Psoas muscle (tissue), 8 donors: ENCODE data around the gene VAMP1. TPM values are rescaled to one million over a fixed set of nuclear protein-coding genes. Genes with fewer than 3 reads are reported as not detected.

Experiments
- ATAC-seq, 4 donors: fragments of 200-7000 bp; cut with Tn5 transposase; one replicate each; pipeline ENCODE4 v1.9.1; 2020; ENCODE audit warnings: moderate library complexity in 3 of 4, mild to moderate bottlenecking in 2 of 4
- DNase-seq, 2 donors: peaks; one replicate each; pipeline ENCODE4 v3.0.0-alpha.2; 2020
- H3K27ac ChIP-seq: fragments of 200-600 bp; one replicate; pipeline ENCODE4 v1.8.0; 2022
- H3K27me3 ChIP-seq, 3 donors: fragments of 200-600 bp in 1 of 3; one replicate each; pipeline versions ENCODE4 v1.6.1 to v1.8.0; 2013 to 2022; ENCODE audit warnings: low read length in 2 of 3, mild to moderate bottlenecking in 2 of 3, moderate library complexity in 1 of 3; ENCODE audit not compliant: insufficient read depth in 3 of 3
- H3K36me3 ChIP-seq, 2 donors: fragments of 200-600 bp in 1 of 2; one replicate each; pipeline versions ENCODE4 v1.6.1 to v1.8.0; 2013 to 2022; ENCODE audit warnings: low read depth in 1 of 2, mild to moderate bottlenecking in 1 of 2, moderate library complexity in 1 of 2; ENCODE audit not compliant: insufficient read depth in 1 of 2
- H3K4me1 ChIP-seq: fragments of 200-600 bp; one replicate; pipeline ENCODE4 v1.8.0; 2022
- H3K4me3 ChIP-seq: fragments of 200-600 bp; one replicate; pipeline ENCODE4 v1.8.0; 2022; ENCODE audit warnings: mild to moderate bottlenecking
- H3K9me3 ChIP-seq: fragments of 200-600 bp; one replicate; pipeline ENCODE4 v1.8.0; 2022
- WGBS, 3 donors: extraction: QIAGEN DNeasy Blood & Tissue Kit; methylation state at CpG; one replicate each; pipeline versions ENCODE4 v1.1.6 to v1.1.7; 2013; 5-methylcytosine and 5-hydroxymethylcytosine counted together
- intact Hi-C, 2 donors: fragments of 100-400 bp; cut with DNase I; formaldehyde crosslinking; loops; one replicate each; pipeline versions ENCODE4 v1.11.0 to v1.14.2; 2022
- polyA plus RNA-seq, 3 donors: library from polyadenylated mRNA; stranded (reverse); fragments of 200-250 nt; gene quantifications; one replicate each; pipeline ENCODE4 v1.2.3, GENCODE V29; 2013
- total RNA-seq, 4 donors: library from RNA; stranded (reverse); fragmentation: NEBNext Ultra II Directional in 2 of 4; extraction: Animal tissue kit (Norgen Biotek cat#: 25700) in 2 of 4; gene quantifications; one replicate each; pipeline versions ENCODE4 v1.2.1 to v1.2.4, GENCODE V29; 2021 to 2023
- TF ChIP-seq, protein P1 (sequence below): fragments of 200-600 bp; IDR thresholded peaks from one replicate; pipeline ENCODE4 v1.8.0; 2022; ENCODE audit warnings: antibody characterized with exemption
- donor health status: healthy with polysubstance abuse.
- donor health status: DM: no; HTN: no; CAD: no; lungs with moderate emphysema.
- donor health status: Bipolar disorder and iron deficiency.
- donor health status: healthy.
- donor health status: DM: yes; HTN: yes; CAD: no.
- donor health status: DM: no; HTN: no; CAD: no.
- donor health status: DM: no; HTN: no; CAD: no.
- donor health status: DM: yes; HTN: yes; CAD: no.

Gene VAMP1
- total and polyA plus RNA-seq, 7 donors, result 1.5 to 16.9 (median 2.1) TPM

DNA sequence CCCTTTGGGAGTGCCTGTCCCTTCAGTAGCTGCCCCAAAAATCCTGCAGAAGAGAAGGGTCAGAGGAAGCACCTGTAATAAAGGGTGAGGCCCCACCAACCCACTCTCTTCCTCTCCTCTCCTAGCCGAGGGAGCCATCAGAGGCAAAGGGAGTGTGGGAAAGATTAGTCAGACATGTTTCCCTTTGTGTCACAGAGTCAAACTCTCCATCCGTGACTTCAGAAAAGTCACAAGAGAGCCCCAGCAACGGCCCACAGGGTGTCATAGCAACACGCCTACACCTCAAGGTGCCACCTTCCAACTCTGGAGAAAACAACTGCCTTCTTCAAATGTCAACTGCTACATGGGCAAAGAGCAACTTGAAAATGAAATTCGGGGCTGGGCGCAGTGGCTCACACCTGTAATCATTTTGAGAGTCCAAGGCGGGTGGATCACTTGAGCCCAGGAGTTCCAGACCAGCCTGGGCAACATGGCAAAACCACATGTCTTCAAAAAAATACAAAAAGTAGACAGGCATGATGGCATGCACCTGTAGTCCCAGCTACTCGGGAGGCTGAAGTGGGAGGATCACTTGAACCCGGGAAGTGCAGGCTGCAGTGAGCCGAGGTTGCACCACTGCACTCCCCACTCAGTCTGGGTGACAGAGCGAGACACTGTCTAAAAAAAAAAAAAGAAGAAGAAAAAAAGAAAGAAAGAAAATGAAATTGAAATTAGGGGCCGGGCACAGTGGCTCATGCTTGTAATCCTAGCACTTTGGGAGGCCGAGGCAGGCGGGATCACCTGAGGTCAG is 43.4 kb downstream of the VAMP1 start:
- 79 to 84% (median 81%) methylated on average over 14 of the region's 14 CpGs for WGBS, 3 donors
- Histone ChIP-seq H3K4me3 (no peak overlapping the region), H3K36me3 (no peaks in the 10 kb centered on the region), H3K27me3 (no peaks in the 10 kb centered on the region), H3K4me1 (peaks cover 25% of the 10 kb centered on the region), H3K27ac (no peak overlapping the region), H3K9me3 (no peaks in the 10 kb centered on the region)
- ATAC-seq (no peak), DNase-seq (no peak)
- TF ChIP-seq, protein P1, sequence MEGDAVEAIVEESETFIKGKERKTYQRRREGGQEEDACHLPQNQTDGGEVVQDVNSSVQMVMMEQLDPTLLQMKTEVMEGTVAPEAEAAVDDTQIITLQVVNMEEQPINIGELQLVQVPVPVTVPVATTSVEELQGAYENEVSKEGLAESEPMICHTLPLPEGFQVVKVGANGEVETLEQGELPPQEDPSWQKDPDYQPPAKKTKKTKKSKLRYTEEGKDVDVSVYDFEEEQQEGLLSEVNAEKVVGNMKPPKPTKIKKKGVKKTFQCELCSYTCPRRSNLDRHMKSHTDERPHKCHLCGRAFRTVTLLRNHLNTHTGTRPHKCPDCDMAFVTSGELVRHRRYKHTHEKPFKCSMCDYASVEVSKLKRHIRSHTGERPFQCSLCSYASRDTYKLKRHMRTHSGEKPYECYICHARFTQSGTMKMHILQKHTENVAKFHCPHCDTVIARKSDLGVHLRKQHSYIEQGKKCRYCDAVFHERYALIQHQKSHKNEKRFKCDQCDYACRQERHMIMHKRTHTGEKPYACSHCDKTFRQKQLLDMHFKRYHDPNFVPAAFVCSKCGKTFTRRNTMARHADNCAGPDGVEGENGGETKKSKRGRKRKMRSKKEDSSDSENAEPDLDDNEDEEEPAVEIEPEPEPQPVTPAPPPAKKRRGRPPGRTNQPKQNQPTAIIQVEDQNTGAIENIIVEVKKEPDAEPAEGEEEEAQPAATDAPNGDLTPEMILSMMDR, result no peak
- intact Hi-C loops, result no loop called here

DNA sequence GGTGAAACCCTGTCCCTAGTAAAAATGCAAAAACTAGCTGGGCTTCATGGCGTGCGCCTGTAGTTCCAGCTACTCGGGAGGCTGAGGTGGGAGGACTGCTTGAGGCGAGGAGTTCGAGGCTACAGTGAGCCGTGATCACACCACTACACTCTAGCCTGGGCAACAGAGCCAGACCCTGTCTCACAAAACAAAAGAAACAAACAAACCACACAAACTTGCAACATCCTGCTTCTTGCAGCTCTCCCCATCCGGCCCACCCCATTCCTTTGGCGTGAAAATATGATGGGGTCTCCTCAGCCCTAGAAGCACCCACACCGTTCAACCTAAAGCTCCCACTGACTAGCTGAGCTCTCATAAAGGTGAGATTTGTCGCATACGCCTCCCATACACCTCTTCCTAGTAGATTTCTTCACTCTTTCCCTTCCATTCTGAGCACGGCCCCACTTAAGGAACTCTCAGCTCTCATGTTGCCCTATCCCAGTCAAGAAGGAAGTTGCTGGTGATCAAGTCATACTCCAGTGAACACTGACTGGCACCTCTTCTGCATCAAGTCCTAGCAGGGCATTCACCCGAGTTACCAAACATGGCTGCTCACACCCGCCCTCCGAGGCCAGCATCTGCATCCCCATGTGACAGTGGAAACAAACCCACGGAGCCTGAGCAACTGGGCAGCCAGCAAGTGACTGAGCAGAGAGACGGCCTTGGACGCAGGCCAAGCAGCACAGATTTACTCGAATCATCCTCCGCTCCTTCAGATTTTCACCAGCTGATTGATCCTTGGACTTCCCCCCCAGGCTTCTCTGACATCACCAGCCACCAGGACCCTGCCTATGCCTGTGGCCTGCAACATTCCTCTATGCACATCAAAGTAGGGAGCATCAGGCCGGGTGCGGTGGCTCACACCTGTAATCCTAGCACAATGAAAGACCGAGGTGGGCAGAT is 44.6 kb downstream of the VAMP1 start:
- peak in 1 of 2 donors; percentile 28 for DNase-seq
- Histone ChIP-seq H3K27me3 (no peaks in the 10 kb centered on the region), H3K4me1 (peaks cover 21% of the 10 kb centered on the region), H3K4me3 (no peak overlapping the region), H3K36me3 (no peaks in the 10 kb centered on the region), H3K27ac (no peak overlapping the region), H3K9me3 (no peaks in the 10 kb centered on the region)
- 80 to 82% (median 81%) methylated on average over 23 of the region's 23 CpGs for WGBS, 3 donors
- ATAC-seq, result no peak
- TF ChIP-seq, protein P1, result no peak
- intact Hi-C loops, result no loop called here

DNA sequence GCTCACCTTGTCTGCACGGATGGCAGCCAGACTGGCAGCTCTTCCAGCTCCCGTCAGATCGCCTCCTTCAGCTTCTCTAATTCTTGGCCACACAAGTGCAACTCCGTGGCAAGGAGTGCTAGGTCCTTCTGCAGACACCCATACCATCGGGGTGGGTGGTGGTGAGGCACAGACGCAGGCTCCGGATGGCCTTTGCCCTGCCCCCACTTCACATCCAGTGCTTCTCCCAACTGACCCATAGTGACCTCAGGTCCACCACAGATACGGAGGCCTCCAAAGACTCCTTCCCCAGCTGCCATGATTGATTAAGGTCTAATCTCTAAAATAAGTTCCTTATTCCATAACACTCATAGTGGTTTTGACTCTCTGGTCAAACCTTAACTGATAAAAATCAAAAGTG is 45.6 kb downstream of the VAMP1 start:
- Histone ChIP-seq H3K36me3 (no peaks in the 10 kb centered on the region), H3K4me1 (peaks cover 11% of the 10 kb centered on the region), H3K4me3 (no peak overlapping the region), H3K27me3 (no peaks in the 10 kb centered on the region), H3K9me3 (no peaks in the 10 kb centered on the region), H3K27ac (no peak overlapping the region)
- WGBS, 3 donors, result 54 to 81% (median 72%) methylated on average over 8 of the region's 8 CpGs
- intact Hi-C loops, result loop anchor here (1.0 to 5.0 kb wide), 2 partner anchors 40 to 112 kb away; no protein-coding TSS in a partner anchor
- TF ChIP-seq, protein P1, result no peak
- no peak for DNase-seq
- no peak for ATAC-seq

DNA sequence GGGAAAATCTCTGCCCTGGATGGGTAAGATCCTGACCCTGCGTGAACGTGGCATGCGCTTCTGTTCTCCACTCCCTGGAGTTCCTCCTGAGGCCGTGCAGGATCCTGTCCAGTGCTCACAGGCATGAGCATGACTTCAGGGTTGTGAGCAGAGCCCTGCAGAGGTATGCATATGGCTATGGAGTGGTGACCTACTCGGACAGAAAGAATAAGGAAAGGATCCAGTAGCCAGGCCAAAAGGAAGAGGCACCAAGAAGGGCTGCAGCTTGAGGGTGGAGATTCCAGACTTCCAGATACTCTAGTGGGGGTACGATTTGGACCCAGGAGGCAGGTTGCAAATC is 46.5 kb downstream of the VAMP1 start:
- DNase-seq (no peak), ATAC-seq (peak in 2 of 4 donors; percentile 28 to 35)
- H3K27ac ChIP-seq, result peak overlapping the region; percentile 54
- TF ChIP-seq, protein P1, result no peak
- intact Hi-C loops, result loop anchor here (1.0 to 5.0 kb wide), 2 partner anchors 41 to 113 kb away; no protein-coding TSS in a partner anchor
- H3K4me3 ChIP-seq, result no peak overlapping the region
- WGBS, 3 donors, result 35 to 61% (median 36%) methylated on average over 6 of the region's 6 CpGs
- H3K36me3 ChIP-seq, result no peaks in the 10 kb centered on the region
- H3K9me3 ChIP-seq, result no peaks in the 10 kb centered on the region
- H3K4me1 ChIP-seq, result peaks cover 8% of the 10 kb centered on the region
- H3K27me3 ChIP-seq, result no peaks in the 10 kb centered on the region
